HG03103 (cell line): Measurements from ENCODE around the gene TFDP2.
"Not testable (repeated sequence)": the region's sequence is repeated elsewhere in the genome, so short reads cannot be mapped to it uniquely, and the experiment has no call there.

Experiments
- ATAC-seq: cut with Tn5 transposase; IDR thresholded peaks from one replicate; pipeline ENCODE4 v1.9.1; 2021; ENCODE audit warnings: low read depth; ENCODE audit not compliant: unreplicated experiment

The TFDP2 gene

GRCh38 chr3:142077859-142078500, 71.4 kb downstream of the TFDP2 start:
- ATAC-seq = no peak

- ATAC-seq = no peak
Measured at GRCh38 chr3:142077155-142077858, 72.0 kb downstream of the TFDP2 start.

- ATAC-seq = not testable (repeated sequence)
Measured at GRCh38 chr3:142075656-142076055, 73.7 kb downstream of the TFDP2 start.

DNA sequence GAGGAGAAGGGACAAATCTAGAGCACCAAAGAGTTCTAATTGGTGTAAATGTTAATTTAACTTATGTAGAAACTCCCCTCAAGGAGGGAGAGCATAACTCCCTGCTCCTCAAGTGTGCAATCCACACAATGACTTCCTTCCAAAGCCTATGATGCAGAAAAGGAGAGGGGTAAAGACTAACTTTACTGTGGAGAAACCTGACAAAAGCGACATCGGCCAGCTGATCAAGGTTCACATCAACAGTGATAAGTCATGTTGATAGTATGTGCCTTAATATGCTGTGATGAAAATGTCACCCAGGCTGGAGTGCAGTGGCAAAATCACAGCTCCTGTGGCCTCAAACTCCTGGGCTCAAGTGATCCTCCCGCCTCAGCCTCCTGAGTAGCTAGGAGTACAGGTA, 76.5 kb downstream of the TFDP2 start:
- ATAC-seq = no peak

DNA sequence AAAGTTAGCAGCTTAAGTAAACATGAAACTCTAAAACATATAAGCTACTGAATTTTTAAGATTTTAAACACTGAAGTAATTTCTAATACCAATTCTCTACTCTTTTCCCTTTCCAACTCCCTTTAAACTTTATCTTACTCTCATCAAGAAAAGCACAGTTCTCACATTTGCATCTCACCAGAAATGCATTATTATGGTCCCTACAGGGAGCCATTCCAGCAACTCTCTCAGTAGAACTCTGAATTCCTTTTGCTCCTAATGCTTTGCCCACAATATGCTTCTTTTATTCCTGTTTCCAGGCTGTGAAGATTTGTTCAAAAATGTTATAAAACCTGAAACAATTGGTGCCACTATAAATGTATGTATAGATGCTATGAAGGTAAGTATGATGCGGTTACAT, 83.4 kb downstream of the TFDP2 start:
- no peak for ATAC-seq

GRCh38 chr3:142065344-142065743, 84.0 kb downstream of the TFDP2 start:
- ATAC-seq = no peak

DNA sequence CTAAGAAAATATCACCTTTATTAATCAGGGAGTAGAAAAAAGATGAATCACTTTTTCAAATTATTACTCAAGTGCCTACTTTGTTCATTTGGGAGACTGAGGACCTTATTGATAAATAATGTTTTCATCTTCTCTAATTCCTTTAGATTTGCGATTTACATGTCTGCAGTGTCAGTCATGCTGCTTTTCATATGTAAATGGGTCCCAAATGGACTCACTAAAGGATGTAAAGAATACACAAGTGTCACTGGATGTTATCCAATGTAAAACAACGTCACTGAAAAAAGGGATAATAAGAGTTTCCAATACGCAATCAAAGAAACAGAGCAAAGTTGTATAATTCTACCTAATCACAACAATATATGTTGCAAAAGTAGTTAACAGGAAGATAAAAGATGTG, 84.9 kb downstream of the TFDP2 start:
- no peak for ATAC-seq

DNA sequence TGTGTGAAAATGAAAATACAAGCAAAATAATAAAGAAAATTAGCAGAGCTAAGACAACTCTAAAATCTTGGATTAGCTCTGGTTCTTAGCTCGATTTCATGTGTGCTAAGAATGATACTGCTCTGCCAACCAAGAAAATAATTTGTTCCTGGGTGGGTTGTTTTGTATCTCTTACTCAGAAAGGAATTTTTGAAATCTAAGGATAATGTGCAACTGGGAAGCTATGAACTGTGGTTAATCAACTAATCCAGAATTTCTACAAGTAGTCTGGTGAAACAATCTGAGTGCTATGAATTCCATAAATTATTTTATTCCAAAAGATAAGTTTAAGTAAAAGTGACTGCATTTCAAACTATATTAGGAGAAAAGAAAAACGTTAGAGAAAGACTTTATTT, 92.0 kb downstream of the TFDP2 start:
- no peak for ATAC-seq

- no peak for ATAC-seq
Measured at GRCh38 chr3:142056656-142057330, 92.6 kb downstream of the TFDP2 start.

GRCh38 chr3:142053835-142054234, 95.5 kb downstream of the TFDP2 start:
- no peak for ATAC-seq

DNA sequence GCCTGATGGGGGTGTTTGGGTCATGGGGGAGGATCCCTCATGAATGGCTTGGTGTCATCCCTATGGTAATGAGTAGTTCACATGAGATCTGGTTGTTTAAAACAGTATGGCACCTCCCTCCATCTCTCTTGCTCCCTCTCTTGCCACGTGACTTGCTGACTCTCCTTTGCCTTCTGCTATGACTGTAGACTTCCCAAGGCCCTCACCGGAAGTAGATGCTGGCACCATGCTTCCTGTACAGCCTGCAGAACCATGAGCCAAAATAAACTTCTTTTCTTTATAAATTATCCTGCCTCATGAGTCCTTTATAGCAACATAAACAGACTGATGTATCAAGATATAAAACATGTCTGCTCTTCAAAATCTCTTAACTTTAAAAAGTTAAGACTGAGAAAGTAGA, 96.1 kb downstream of the TFDP2 start:
- no peak for ATAC-seq

DNA sequence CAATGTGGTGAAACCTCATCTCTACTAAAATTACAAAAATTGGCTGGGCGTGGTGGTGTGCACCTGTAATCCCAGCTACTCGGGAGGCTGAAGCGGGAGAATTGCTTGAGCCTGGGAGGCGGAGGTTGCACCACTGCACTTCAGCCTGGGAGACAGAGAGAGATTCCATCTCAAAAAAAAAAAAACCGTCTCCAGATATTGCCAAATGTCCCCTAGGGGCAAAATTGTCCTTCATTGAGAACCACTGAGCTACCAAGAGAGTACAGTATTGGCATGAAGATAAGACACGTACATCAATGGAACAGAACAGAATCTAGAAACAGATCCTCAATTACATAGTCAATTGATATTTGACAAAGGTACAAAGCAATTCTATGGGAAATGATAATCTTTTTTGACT, 98.0 kb downstream of the TFDP2 start:
- no peak for ATAC-seq

- no peak for ATAC-seq
Measured at GRCh38 chr3:142047021-142047369, 102.3 kb downstream of the TFDP2 start.

- no peak for ATAC-seq
Measured at GRCh38 chr3:142046320-142047020, 102.9 kb downstream of the TFDP2 start.

- no peak for ATAC-seq
Measured at GRCh38 chr3:142040941-142041491, 108.3 kb downstream of the TFDP2 start.

- no peak for ATAC-seq
Measured at GRCh38 chr3:142035308-142035922, 113.9 kb downstream of the TFDP2 start.

GRCh38 chr3:142033292-142033691, 116.1 kb downstream of the TFDP2 start:
- ATAC-seq = no peak

DNA sequence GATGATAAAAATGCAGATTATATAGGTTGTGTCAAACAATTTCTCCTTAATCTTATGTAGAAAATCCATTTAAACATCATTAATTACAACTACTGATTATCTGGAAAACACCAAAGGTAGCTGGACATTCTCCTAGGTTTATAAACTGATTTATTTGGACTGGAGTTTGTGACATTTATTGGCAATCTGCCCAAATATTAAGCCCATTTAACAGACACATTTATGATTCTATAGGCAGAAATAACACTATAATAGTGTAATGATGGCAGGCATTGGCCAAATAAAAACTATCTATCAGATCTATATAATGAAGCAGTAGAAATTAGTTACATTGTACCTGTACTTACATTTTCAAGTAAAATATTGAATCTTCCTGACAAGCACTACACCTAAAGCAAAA, 117.8 kb downstream of the TFDP2 start:
- ATAC-seq = no peak

DNA sequence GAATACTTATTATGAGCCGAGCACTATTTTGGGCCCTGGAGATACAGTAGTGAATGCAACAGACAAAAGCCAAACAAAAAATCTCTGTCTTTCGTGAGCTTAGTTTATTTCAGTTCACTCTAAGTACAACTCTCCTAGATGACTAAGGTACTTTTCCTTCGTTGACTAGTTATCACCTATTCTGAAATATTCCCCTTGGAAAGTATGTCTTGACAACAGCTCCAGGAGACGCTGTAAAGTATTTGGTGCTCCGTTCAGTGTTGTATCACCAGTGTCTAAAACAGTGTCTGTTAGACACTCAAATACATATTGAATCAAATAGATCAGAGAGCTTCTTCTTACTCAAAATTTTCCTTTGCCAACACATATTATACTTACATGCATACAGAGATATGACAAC, 119.6 kb downstream of the TFDP2 start:
- no peak for ATAC-seq

DNA sequence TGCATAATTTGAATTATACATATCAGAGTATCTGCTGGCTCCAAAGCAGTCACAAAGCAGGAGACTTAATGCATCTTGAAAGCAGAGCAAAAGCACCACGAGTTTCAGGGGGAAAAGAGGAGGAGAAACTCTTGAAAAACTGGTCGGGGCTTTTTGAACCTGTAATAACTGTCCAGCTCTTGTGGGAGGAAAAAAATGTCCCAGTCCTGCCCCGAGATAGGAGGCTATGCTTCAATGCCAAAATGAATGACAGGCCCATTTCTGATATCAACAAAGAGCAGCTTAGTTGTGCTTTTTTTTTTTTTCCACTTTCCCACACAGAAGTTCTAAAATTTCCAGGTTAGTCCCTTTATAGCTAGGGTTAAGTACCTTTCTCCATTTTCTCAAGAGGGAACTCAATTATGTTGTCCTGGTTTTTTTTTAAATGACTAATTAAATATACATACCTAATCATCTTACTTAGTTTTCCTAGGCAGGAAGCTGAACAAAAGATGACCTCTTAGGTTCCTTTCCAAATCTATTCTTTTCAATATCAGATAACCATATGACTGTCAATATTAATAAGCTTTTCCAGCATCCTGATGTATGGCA, 120.2 kb downstream of the TFDP2 start:
- no peak for ATAC-seq
